Measurements from ENCODE around the gene SMTN. TPM values are rescaled to one million over a fixed set of nuclear protein-coding genes. Genes with fewer than 3 reads are reported as not detected.
"Not testable (repeated sequence)": the region's sequence is repeated elsewhere in the genome, so short reads cannot be mapped to it uniquely, and the experiment has no call there.

Gene SMTN
- total RNA-seq, 4 donors from 2014 or later = 29.2 to 116 (median 32.2) TPM

DNA sequence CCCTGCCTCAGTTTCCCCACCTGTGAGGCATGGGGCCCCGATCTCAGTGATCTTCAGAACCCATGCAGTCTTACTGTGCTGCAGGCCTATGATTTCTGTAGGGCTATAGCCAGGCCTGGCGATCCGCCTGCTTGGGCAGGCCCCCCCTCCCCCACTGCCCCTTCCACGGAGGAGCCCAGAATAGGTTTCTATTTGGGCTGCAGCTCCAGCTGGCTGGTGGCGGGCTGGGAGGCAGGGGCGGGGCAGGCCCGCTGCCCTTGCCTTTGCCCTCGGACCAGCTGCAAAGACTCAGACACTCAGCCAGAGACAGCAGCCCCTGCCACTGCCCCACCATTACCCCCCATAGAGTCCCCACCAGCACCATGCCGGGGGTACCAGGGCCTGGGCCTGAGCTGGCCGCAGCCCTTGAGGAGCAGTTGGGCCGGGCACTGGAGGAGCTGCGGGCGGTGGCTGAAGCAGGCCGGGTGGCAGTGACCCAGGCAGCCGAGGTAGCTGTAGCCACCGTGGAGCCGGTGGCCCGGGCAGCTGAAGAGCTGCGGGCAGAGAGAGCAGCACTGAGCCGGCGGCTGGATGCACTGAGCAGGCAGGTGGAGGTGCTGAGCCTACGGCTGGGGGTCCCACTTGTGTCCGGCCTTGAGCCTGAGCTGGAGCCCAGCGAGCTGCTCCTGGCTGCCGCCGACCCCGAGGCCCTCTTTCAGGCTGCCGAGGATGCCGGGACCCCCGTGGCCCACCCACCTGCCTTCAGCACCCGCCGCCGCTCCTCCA, 12.2 kb downstream of the SMTN start:
- ATAC-seq (ENCODE audit: low FRiP score) (no peak), DNase-seq (ENCODE audit: low spot score) (no peak)
- TF ChIP-seq, protein P1, sequence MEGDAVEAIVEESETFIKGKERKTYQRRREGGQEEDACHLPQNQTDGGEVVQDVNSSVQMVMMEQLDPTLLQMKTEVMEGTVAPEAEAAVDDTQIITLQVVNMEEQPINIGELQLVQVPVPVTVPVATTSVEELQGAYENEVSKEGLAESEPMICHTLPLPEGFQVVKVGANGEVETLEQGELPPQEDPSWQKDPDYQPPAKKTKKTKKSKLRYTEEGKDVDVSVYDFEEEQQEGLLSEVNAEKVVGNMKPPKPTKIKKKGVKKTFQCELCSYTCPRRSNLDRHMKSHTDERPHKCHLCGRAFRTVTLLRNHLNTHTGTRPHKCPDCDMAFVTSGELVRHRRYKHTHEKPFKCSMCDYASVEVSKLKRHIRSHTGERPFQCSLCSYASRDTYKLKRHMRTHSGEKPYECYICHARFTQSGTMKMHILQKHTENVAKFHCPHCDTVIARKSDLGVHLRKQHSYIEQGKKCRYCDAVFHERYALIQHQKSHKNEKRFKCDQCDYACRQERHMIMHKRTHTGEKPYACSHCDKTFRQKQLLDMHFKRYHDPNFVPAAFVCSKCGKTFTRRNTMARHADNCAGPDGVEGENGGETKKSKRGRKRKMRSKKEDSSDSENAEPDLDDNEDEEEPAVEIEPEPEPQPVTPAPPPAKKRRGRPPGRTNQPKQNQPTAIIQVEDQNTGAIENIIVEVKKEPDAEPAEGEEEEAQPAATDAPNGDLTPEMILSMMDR (IDR thresholded peaks at IDR 0.05) = no peak

DNA sequence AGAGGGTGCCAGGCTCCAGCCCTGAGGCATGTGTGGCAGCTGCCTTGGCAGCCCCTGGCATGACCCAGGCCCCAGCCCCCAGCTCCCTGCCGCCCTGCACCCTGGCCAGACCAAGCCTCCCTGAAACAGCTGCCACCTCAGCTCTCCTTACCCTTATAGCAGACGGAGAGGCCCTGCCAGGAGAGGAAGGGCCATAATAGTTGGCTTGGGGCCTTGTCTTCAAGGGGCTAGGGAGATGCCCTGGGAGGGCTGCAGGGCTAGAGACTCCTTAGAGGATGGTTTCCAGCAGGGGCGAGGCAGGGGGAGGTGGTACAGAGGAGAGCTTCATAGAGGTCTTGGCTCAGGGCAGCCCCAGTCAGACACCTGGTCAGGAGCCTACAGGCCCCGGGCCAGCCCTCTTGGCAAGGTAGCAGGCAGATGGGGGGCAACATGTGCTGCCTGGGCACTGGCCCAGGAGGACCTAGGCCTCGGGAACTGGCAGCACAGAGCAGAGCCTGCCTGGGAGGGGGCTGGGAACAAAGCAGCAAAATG, 13.0 kb downstream of the SMTN start:
- no peak for DNase-seq (ENCODE audit: low spot score)
- ATAC-seq (ENCODE audit: low FRiP score) = no peak

DNA sequence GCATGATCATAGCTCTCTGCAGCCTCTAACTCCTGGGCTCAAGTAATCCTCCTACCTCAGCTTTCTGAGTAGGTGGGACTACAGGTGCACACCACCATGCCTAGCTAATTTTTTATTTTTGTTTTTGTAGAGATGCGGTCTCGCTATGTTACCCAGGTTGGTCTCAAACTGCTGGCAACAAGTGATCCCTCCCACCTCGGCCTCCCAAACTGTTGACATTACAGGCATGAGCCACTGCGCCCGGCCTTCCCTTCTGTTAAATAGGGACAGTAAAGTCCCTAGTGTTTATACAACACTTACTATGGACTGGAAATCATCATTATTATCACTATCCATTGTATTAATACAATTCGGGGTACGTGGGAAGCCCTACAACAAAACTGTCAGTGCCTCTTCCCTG, 13.6 kb downstream of the SMTN start:
- ATAC-seq (ENCODE audit: low FRiP score) (no peak), DNase-seq (ENCODE audit: low spot score) (no peak)
- TF ChIP-seq, protein P1 (IDR thresholded peaks at IDR 0.05) = no peak

More for the DNA sequence above, 13.0 kb downstream of the SMTN start:
- TF ChIP-seq, protein P1 (IDR thresholded peaks at IDR 0.05) = no peak

DNA sequence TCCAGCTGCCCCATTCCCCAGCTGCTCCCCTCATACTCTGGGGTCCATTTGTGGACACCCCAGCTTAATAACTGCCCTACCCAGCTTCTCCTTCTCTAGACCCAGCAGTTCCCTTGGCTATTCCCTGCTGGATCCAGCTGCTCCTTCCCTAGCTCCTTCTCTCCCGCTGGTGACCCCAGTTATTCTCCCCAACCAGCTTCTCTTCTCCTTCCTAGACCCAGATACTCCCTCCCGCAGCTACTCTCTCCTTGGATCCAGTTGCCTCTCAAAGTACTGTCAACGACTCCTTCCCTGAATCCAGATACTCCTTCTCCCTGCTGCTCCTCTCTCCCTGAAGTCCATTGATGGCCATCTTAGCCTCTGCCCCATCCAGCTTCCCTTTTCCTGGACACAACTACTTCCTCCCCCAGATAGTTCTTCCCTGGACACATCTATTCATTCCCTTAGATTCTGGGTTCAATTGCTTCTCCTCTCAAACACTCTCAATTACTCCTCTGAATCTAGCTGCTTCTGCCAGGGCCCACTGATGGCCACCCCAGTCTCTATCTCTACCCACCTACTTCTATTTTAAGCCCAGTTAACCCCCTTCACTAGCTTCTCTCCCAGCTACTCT, 14.6 kb downstream of the SMTN start:
- TF ChIP-seq, protein P1 (IDR thresholded peaks at IDR 0.05) = no peak
- ATAC-seq (ENCODE audit: low FRiP score) (no peak), DNase-seq (ENCODE audit: low spot score) (no peak)

DNA sequence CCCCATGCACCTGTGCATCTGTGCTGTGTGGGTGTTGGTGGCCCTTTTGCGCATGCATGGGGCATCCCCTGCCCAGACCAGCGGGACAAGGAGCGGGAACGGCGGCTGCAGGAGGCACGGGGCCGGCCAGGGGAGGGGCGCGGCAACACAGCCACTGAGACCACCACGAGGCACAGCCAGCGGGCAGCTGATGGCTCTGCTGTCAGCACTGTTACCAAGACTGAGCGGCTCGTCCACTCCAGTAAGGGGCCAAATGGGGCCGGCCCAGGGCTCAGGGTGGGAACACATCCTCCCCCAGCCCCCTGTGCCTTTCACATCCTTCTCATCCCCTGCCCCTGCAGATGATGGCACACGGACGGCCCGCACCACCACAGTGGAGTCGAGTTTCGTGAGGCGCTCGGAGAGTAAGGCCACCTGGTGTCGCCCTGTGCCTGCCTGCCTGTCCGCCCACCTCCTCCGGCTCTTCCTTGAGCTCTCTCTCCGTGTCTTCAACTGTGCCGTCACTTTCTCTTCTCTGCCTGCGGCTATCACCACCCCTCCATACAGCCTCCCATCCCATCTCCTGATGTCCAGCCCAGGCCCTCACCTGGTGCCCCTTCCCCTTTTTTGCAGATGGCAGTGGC, 15.7 kb downstream of the SMTN start:
- no peak for ATAC-seq (ENCODE audit: low FRiP score)
- TF ChIP-seq, protein P1 (IDR thresholded peaks at IDR 0.05) = no peak
- DNase-seq (ENCODE audit: low spot score) = no peak

DNA sequence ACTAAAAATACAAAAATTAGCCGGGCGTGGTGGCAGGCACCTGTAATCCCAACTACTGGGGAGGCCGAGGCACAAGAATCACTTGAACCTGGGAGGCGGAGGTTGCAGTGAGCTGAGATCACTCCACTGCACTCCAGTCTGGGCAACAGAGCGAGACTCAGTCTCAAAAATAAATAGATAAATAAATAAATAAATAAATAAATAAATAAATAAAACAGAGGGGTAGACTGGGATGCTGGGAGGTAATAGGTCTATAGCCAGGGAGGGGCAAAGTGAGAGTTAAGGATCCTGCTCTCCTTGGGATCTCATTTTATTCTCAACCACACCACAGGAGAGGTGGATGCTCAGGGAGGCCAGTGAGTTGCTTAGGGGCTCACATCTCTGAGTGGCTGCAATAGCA, 16.4 kb downstream of the SMTN start:
- not testable (repeated sequence) for ATAC-seq (ENCODE audit: low FRiP score); DNase-seq (ENCODE audit: low spot score)

DNA sequence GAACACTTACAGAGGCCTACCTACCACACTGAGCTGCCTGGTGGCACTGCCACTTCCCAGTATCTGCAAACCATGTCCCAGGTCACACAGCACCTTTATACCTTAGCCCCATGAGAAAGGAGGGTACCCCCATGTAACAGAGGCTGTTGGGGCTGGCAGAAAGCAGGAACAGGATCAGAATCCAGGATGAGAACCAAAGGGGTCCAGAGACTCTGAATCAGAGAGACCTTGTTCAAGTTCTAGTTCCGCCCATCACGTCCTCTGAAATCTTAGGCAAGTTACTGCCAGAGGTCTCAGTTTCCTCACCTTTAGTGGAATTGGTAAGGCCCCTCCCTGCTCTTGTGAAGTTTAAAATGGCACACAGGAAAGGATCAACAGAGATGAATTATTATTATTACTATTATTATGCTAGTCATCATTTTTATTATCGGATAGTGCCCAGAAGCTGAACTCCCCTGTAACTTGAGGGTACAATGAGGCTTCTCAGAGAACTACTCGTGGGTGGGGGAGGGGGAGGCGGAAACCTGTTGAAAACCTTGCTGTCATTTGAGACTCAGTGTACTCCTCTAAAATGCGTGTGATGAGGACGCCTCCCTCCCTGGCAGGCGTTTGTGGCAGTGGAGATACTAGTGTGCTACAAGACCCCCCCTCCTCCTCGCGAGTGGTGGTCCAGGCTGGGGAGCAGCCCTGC, 17.0 kb downstream of the SMTN start:
- TF ChIP-seq, protein P1 (IDR thresholded peaks at IDR 0.05) = no peak
- no peak for ATAC-seq (ENCODE audit: low FRiP score)
- no peak for DNase-seq (ENCODE audit: low spot score)

Measured in omental fat pad (tissue), 4 donors.